GM18502 (cell line): ENCODE measurements around the gene APOLD1.
"Not testable (repeated sequence)": the region's sequence is repeated elsewhere in the genome, so short reads cannot be mapped to it uniquely, and the experiment has no call there.

ENCODE experiments used
- ATAC-seq: cut with Tn5 transposase; IDR thresholded peaks from one replicate; pipeline ENCODE4 v1.9.1; 2021; ENCODE audit warnings: mild to moderate bottlenecking; ENCODE audit not compliant: unreplicated experiment, poor library complexity

Gene APOLD1

GRCh38 chr12:12784116-12784515, 1.3 kb upstream of the APOLD1 start:
- ATAC-seq = no peak

- peak; percentile 9 for ATAC-seq
Measured at GRCh38 chr12:12786351-12786705, 869 bp downstream of the APOLD1 start.

GRCh38 chr12:12786706-12787601, 1.5 kb downstream of the APOLD1 start:
- peak; percentile 82 for ATAC-seq

GRCh38 chr12:12788131-12788530, 2.7 kb downstream of the APOLD1 start:
- no peak for ATAC-seq

- ATAC-seq = peak; percentile 59
Measured at GRCh38 chr12:12788675-12789368, 3.4 kb downstream of the APOLD1 start.

- no peak for ATAC-seq
Measured at GRCh38 chr12:12790956-12791355, 5.5 kb downstream of the APOLD1 start.

GRCh38 chr12:12791756-12792369, 6.4 kb downstream of the APOLD1 start:
- no peak for ATAC-seq

GRCh38 chr12:12792421-12792820, 7.0 kb downstream of the APOLD1 start:
- no peak for ATAC-seq

- ATAC-seq = no peak
Measured at GRCh38 chr12:12794686-12795085, 9.2 kb downstream of the APOLD1 start.

- ATAC-seq = no peak
Measured at GRCh38 chr12:12796171-12796570, 10.7 kb downstream of the APOLD1 start.

- no peak for ATAC-seq
Measured at GRCh38 chr12:12796928-12797793, 11.7 kb downstream of the APOLD1 start.

- ATAC-seq = no peak
Measured at GRCh38 chr12:12797794-12798152, 12.3 kb downstream of the APOLD1 start.

- no peak for ATAC-seq
Measured at GRCh38 chr12:12798480-12798879, 13.0 kb downstream of the APOLD1 start.

GRCh38 chr12:12799163-12799920, 13.9 kb downstream of the APOLD1 start:
- ATAC-seq = no peak

- ATAC-seq = no peak
Measured at GRCh38 chr12:12800406-12801180, 15.1 kb downstream of the APOLD1 start.

GRCh38 chr12:12801656-12802055, 16.2 kb downstream of the APOLD1 start:
- not testable (repeated sequence) for ATAC-seq

- peak; percentile 89 for ATAC-seq
Measured at GRCh38 chr12:12803186-12803585, 17.7 kb downstream of the APOLD1 start.

GRCh38 chr12:12804011-12804410, 18.6 kb downstream of the APOLD1 start:
- ATAC-seq = no peak

GRCh38 chr12:12804432-12804886, 19.0 kb downstream of the APOLD1 start:
- ATAC-seq = no peak
